Gastroesophageal sphincter (tissue), 2 donors: ENCODE measurements around the gene PRKAR1B.
"Not testable (repeated sequence)": the region's sequence is repeated elsewhere in the genome, so short reads cannot be mapped to it uniquely, and the experiment has no call there.

Experiments
- EP300 ChIP-seq: sonication (generic); formaldehyde crosslinking; IDR thresholded peaks from one replicate; pipeline ENCODE4 v1.6.1; 2017; ENCODE audit warnings: antibody characterized with exemption, mild to moderate bottlenecking
- POLR2A ChIP-seq, 2 donors: fragments of 450-650 bp; IDR thresholded peaks; one replicate each; pipeline ENCODE4 v1.6.1; 2017; ENCODE audit warnings: antibody characterized with exemption in 2 of 2, mild to moderate bottlenecking in 2 of 2, moderate library complexity in 1 of 2

DNA sequence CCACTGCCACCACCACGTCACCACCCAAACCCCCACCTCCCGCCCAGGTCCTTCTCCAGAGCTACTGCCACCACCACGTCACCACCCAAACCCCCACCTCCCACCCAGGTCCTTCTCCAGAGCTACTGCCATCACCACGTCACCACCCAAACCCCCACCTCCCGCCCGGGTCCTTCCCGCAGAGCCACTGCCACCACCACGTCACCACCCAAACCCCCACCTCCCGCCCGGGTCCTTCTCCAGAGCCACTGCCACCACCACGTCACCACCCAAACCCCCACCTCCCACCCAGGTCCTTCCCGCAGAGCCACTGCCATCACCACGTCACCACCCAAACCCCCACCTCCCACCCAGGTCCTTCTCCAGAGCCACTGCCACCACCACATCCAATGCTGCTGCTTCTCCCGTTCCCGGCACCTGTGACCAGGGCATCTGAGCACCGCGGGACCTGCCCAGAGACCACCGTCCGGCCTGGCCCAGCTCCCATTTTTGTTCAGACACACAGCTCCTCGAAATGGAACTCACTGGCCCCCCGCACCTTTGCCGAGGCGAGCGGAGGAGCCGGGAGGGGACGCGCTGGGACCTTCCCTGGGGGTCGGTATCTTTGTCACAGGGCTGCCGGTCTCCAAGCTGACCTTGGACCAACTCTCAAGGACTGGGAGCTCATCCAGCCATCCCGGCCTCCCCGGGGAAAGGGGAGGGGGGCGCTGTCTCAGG is 174.8 kb downstream of the PRKAR1B start:
- not testable (repeated sequence) for TF ChIP-seq EP300; POLR2A (IDR thresholded peaks at IDR 0.05)
